ENCODE data around the gene ARHGAP24.

- TF ChIP-seq CTCF (IDR thresholded peaks at IDR 0.05), result no peak
- no peak for TF ChIP-seq REST (IDR thresholded peaks at IDR 0.05; ENCODE audit: insufficient read depth in 1 of 2, low read depth in 2 of 2, low read length in 1 of 2)
Measured at GRCh38 chr4:85534120-85534519, 59.2 kb downstream of the ARHGAP24 start.
